ENCODE results near the gene FEM1B.

The FEM1B gene

GRCh38 chr15:68256675-68257450, 20.7 kb upstream of the FEM1B start:
- H3K4me2 ChIP-seq (ENCODE audit: low read length), result peak overlapping the region; percentile 67
- H3K27ac ChIP-seq (ENCODE audit: low read depth, low read length, poor library complexity, severe bottlenecking), result no peak overlapping the region
- peak overlapping the region; percentile 59 for H3K4me3 ChIP-seq (ENCODE audit: low read depth, low read length, poor library complexity, severe bottlenecking)

DNA sequence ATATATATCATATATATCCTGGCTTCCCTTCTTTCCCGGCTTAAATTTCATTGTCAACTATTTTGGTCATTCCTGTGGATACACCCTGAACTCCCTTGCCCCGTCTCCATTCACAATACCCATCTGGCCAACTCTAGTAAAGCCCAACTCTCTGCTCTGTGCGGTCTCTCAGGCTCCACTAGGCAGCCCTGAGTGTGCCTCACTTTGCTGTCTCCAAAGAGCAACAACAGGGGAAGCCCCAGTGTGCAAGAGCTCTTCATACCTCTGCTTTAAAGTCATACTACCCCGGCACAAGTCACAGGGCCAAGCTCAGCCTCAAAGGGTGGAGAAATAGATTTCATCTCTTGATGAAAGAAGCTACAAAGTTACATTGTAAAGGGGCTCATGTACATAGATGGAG, 18.9 kb upstream of the FEM1B start:
- no peak overlapping the region for H2AFZ ChIP-seq (ENCODE audit: low read length)

More at GRCh38 chr15:68256675-68257450, 20.7 kb upstream of the FEM1B start:
- peaks cover under 1% of the 10 kb centered on the region; the same call in 1 of the 2 replicates for H3K27me3 ChIP-seq (ENCODE audit: insufficient read depth, low read length)
- H3K4me1 ChIP-seq (ENCODE audit: insufficient read depth, low read length, severe bottlenecking), result peaks cover 13% of the 10 kb centered on the region
- H4K20me1 ChIP-seq (ENCODE audit: insufficient read depth, low read length), result no peaks in the 10 kb centered on the region
- peak overlapping the region; percentile 89; the same call in 1 of the 2 replicates for H2AFZ ChIP-seq (ENCODE audit: low read length)
- no peaks in the 10 kb centered on the region for H3K79me2 ChIP-seq (ENCODE audit: insufficient read depth, low read length)
- H3K9ac ChIP-seq (ENCODE audit: low read length), result peak overlapping the region; percentile 37; the same call in 1 of the 2 replicates
- TF ChIP-seq CTCF (IDR thresholded peaks at IDR 0.05; ENCODE audit: low read length) (no peak), EZH2 (IDR thresholded peaks at IDR 0.05; ENCODE audit: borderline replicate concordance, low read length) (no peak)
- no peaks in the 10 kb centered on the region for H3F3A ChIP-seq (ENCODE audit: insufficient read depth, low read length)
- no peaks in the 10 kb centered on the region for H3K9me2 ChIP-seq (ENCODE audit: low read depth, low read length)
- no peaks in the 10 kb centered on the region for H3K36me3 ChIP-seq (ENCODE audit: insufficient read depth, low read length)
- H3K9me3 ChIP-seq (ENCODE audit: low read length), result no peaks in the 10 kb centered on the region

GRCh38 chr15:68259883-68260282, 17.7 kb upstream of the FEM1B start:
- TF ChIP-seq CTCF (IDR thresholded peaks at IDR 0.05; ENCODE audit: low read length) (no peak), EZH2 (IDR thresholded peaks at IDR 0.05; ENCODE audit: borderline replicate concordance, low read length) (no peak)
- no peaks in the 10 kb centered on the region for H4K20me1 ChIP-seq (ENCODE audit: insufficient read depth, low read length)
- no peak overlapping the region for H3K4me3 ChIP-seq (ENCODE audit: low read depth, low read length, poor library complexity, severe bottlenecking)
- H3K27me3 ChIP-seq (ENCODE audit: insufficient read depth, low read length), result peaks cover 3% of the 10 kb centered on the region; the same call in 1 of the 2 replicates
- H3K9me2 ChIP-seq (ENCODE audit: low read depth, low read length), result no peaks in the 10 kb centered on the region
- H3K4me2 ChIP-seq (ENCODE audit: low read length), result no peak overlapping the region
- no peak overlapping the region for H3K27ac ChIP-seq (ENCODE audit: low read depth, low read length, poor library complexity, severe bottlenecking)
- H2AFZ ChIP-seq (ENCODE audit: low read length), result no peak overlapping the region
- H3K4me1 ChIP-seq (ENCODE audit: insufficient read depth, low read length, severe bottlenecking), result peaks cover 13% of the 10 kb centered on the region
- no peaks in the 10 kb centered on the region for H3F3A ChIP-seq (ENCODE audit: insufficient read depth, low read length)
- no peak overlapping the region for H3K9ac ChIP-seq (ENCODE audit: low read length)
- no peaks in the 10 kb centered on the region for H3K79me2 ChIP-seq (ENCODE audit: insufficient read depth, low read length)
- no peaks in the 10 kb centered on the region for H3K9me3 ChIP-seq (ENCODE audit: low read length)
- H3K36me3 ChIP-seq (ENCODE audit: insufficient read depth, low read length), result no peaks in the 10 kb centered on the region

More for the DNA sequence above, 18.9 kb upstream of the FEM1B start:
- Histone ChIP-seq H3K4me3 (ENCODE audit: low read depth, low read length, poor library complexity, severe bottlenecking) (no peak overlapping the region), H3K9me3 (ENCODE audit: low read length) (no peaks in the 10 kb centered on the region), H3K4me2 (ENCODE audit: low read length) (no peak overlapping the region), H4K20me1 (ENCODE audit: insufficient read depth, low read length) (no peaks in the 10 kb centered on the region), H3K9me2 (ENCODE audit: low read depth, low read length) (no peaks in the 10 kb centered on the region), H3F3A (ENCODE audit: insufficient read depth, low read length) (no peaks in the 10 kb centered on the region), H3K27ac (ENCODE audit: low read depth, low read length, poor library complexity, severe bottlenecking) (no peak overlapping the region), H3K27me3 (ENCODE audit: insufficient read depth, low read length) (peaks cover 3% of the 10 kb centered on the region; the same call in 1 of the 2 replicates), H3K4me1 (ENCODE audit: insufficient read depth, low read length, severe bottlenecking) (peaks cover 13% of the 10 kb centered on the region), H3K9ac (ENCODE audit: low read length) (no peak overlapping the region), H3K36me3 (ENCODE audit: insufficient read depth, low read length) (no peaks in the 10 kb centered on the region), H3K79me2 (ENCODE audit: insufficient read depth, low read length) (no peaks in the 10 kb centered on the region)
- TF ChIP-seq CTCF (IDR thresholded peaks at IDR 0.05; ENCODE audit: low read length) (no peak), EZH2 (IDR thresholded peaks at IDR 0.05; ENCODE audit: borderline replicate concordance, low read length) (no peak)

Measured in OCI-LY1 (cell line).